Measurements from ENCODE around the gene AFF1.
"Not testable (repeated sequence)": the region's sequence is repeated elsewhere in the genome, so short reads cannot be mapped to it uniquely, and the experiment has no call there.

The AFF1 gene

GRCh38 chr4:86977621-86978184 lies 42.9 kb downstream of the AFF1 start:
- no peak for DNase-seq

GRCh38 chr4:86978709-86979108 lies 43.9 kb downstream of the AFF1 start:
- DNase-seq: no peak

- DNase-seq: no peak
Measured at GRCh38 chr4:86980230-86980629, 45.4 kb downstream of the AFF1 start.

GRCh38 chr4:86981789-86982188 lies 47.0 kb downstream of the AFF1 start:
- DNase-seq: no peak

- not testable (repeated sequence) for DNase-seq
Measured at GRCh38 chr4:86985852-86986251, 51.0 kb downstream of the AFF1 start.

GRCh38 chr4:86989658-86990057 lies 54.8 kb downstream of the AFF1 start:
- not testable (repeated sequence) for DNase-seq

GRCh38 chr4:86990510-86990909 lies 55.7 kb downstream of the AFF1 start:
- DNase-seq: no peak

GRCh38 chr4:86991994-86992393 lies 57.2 kb downstream of the AFF1 start:
- no peak for DNase-seq

GRCh38 chr4:86993909-86994681 lies 59.3 kb downstream of the AFF1 start:
- DNase-seq: no peak

GRCh38 chr4:86994686-86995085 lies 59.9 kb downstream of the AFF1 start:
- no peak for DNase-seq

GRCh38 chr4:86996510-86996909 lies 61.7 kb downstream of the AFF1 start:
- DNase-seq: not testable (repeated sequence)

- no peak for DNase-seq
Measured at GRCh38 chr4:86999136-86999643, 64.4 kb downstream of the AFF1 start.

- DNase-seq: no peak
Measured at GRCh38 chr4:87002682-87003043, 67.9 kb downstream of the AFF1 start.

- DNase-seq: no peak
Measured at GRCh38 chr4:87003266-87003665, 68.5 kb downstream of the AFF1 start.

GRCh38 chr4:87005369-87005689 lies 70.5 kb downstream of the AFF1 start:
- peak in 1 of 51 donors; percentile 44 for DNase-seq

GRCh38 chr4:87005690-87006425 lies 71.0 kb downstream of the AFF1 start:
- peak in 9 of 51 donors; percentile 3 to 81 (median 29) for DNase-seq

GRCh38 chr4:87006426-87006675 lies 71.5 kb downstream of the AFF1 start:
- no peak for DNase-seq

- DNase-seq: peak; percentile 67 to 99 (median 92)
Measured at GRCh38 chr4:87006676-87007527, 72.1 kb downstream of the AFF1 start.

- peak in 41 of 51 donors; percentile 3 to 76 (median 34) for DNase-seq
Measured at GRCh38 chr4:87007528-87008446, 73.0 kb downstream of the AFF1 start.

GRCh38 chr4:87009095-87009648 lies 74.4 kb downstream of the AFF1 start:
- no peak for DNase-seq
